Thoracic aorta (tissue), 2 donors: ENCODE measurements around the gene SLC38A5. TPM values are rescaled to one million over a fixed set of nuclear protein-coding genes. Genes with fewer than 3 reads are reported as not detected.

ENCODE experiments used
- ATAC-seq: fragments of 150-250 bp; one replicate; pipeline ENCODE4 v1.8.0; 2017; ENCODE audit warnings: low read depth; ENCODE audit not compliant: insufficient number of reproducible peaks, low FRiP score
- DNase-seq: peaks from one replicate; pipeline ENCODE4 v3.0.0-alpha.2; 2020; ENCODE audit warnings: low spot score
- H3K27ac ChIP-seq, 2 donors: fragments of 200-600 bp; sonication (generic); 1 replicate in 1 of 2; 2 replicates in 1 of 2; pipeline ENCODE4 v1.5.1; 2016; ENCODE audit warnings: mild to moderate bottlenecking in 2 of 2, moderate library complexity in 2 of 2
- H3K27me3 ChIP-seq: fragments of 200-600 bp; sonication (generic); replicated peaks from 2 replicates; pipeline ENCODE4 v1.6.0; 2016; ENCODE audit warnings: mild to moderate bottlenecking; ENCODE audit not compliant: insufficient read depth
- H3K36me3 ChIP-seq: fragments of 200-600 bp; sonication (generic); one replicate; pipeline ENCODE4 v1.5.1; 2016
- H3K4me1 ChIP-seq, 2 donors: fragments of 200-600 bp; sonication (generic); 1 replicate in 1 of 2; 2 replicates in 1 of 2; pipeline versions ENCODE4 v1.5.1 to v1.6.0; 2016; ENCODE audit warnings: low read depth in 2 of 2, mild to moderate bottlenecking in 1 of 2; ENCODE audit not compliant: control insufficient read depth in 1 of 2
- H3K4me3 ChIP-seq: fragments of 200-600 bp; sonication (generic); 2 replicates; pipeline ENCODE4 v1.5.1; 2016; ENCODE audit warnings: mild to moderate bottlenecking
- H3K9me3 ChIP-seq: fragments of 200-600 bp; sonication (generic); 2 replicates; pipeline ENCODE4 v1.5.1; 2016
- total RNA-seq, 2 donors: library from RNA; depleted of rRNA; stranded (reverse); fragments of >200 nt; gene quantifications; one replicate each; pipeline versions ENCODE4 v1.1.0 to v1.2.3, GENCODE V29; 2016
- TF ChIP-seq, protein P1 (sequence below): fragments of 200-600 bp; sonication (generic); IDR thresholded peaks from one replicate; pipeline ENCODE4 v1.5.1; 2019; ENCODE audit warnings: antibody characterized with exemption

Gene SLC38A5
- total RNA-seq, 2 donors from 2014 or later: 3.4 to 4.9 TPM

DNA sequence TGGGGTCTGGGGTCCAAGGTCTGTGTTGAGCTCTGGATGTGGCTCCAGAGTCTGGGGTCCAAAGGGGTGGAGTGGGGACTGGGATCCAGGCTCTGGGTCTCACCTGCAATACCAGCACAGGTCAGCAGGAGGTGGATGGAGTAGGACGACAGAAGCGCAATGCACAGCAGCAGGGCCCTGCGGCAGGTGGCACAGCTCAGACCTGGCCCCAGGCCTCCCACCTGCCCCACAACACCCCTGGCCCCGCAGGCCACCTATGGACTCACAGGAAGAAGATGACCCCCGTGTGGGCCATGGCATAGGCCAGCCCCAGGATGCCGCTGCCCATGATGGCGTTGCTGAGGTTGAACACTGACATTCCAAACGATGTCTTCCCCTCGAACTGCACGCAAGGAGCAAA is 3.4 kb downstream of the SLC38A5 start:
- TF ChIP-seq, protein P1, sequence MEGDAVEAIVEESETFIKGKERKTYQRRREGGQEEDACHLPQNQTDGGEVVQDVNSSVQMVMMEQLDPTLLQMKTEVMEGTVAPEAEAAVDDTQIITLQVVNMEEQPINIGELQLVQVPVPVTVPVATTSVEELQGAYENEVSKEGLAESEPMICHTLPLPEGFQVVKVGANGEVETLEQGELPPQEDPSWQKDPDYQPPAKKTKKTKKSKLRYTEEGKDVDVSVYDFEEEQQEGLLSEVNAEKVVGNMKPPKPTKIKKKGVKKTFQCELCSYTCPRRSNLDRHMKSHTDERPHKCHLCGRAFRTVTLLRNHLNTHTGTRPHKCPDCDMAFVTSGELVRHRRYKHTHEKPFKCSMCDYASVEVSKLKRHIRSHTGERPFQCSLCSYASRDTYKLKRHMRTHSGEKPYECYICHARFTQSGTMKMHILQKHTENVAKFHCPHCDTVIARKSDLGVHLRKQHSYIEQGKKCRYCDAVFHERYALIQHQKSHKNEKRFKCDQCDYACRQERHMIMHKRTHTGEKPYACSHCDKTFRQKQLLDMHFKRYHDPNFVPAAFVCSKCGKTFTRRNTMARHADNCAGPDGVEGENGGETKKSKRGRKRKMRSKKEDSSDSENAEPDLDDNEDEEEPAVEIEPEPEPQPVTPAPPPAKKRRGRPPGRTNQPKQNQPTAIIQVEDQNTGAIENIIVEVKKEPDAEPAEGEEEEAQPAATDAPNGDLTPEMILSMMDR: no peak
- ATAC-seq: no peak
- Histone ChIP-seq H3K4me1 (no peaks in the 10 kb centered on the region), H3K4me3 (no peak overlapping the region), H3K9me3 (no peaks in the 10 kb centered on the region), H3K27me3 (no peaks in the 10 kb centered on the region), H3K36me3 (no peaks in the 10 kb centered on the region), H3K27ac (no peak overlapping the region)
- DNase-seq: no peak

DNA sequence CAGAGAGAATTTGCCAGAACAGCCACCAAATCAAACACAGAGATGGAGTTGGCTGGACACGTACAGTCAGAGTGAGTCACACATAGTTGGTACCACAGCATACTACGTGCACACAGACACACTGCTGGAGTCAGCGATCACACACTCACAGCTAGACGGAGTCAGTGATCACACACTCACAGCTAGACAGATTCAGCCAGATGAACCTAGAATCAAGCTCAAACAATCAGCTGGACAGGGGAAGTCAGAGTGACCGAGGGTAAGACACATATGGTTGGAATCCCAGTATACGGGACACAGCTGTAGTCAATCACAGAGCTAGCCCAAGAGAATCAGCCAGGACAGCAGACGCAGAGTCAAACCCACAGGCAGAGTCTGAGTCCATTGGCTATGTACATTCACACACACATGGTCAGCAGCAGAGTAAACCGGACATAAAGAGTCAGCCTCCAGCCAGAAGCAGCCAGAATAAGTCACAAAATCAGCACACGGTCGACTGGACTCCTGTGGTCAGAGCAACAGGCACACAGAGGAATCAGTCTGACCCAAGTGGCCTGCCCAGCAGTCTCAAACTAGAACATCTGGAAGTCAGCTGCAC is 4.6 kb downstream of the SLC38A5 start:
- no peaks in the 10 kb centered on the region for H3K4me1 ChIP-seq
- no peak overlapping the region for H3K27ac ChIP-seq
- TF ChIP-seq, protein P1: no peak
- H3K27me3 ChIP-seq: no peaks in the 10 kb centered on the region
- ATAC-seq (no peak), DNase-seq (no peak)
- no peak overlapping the region for H3K4me3 ChIP-seq
- no peaks in the 10 kb centered on the region for H3K9me3 ChIP-seq
- H3K36me3 ChIP-seq: no peaks in the 10 kb centered on the region

DNA sequence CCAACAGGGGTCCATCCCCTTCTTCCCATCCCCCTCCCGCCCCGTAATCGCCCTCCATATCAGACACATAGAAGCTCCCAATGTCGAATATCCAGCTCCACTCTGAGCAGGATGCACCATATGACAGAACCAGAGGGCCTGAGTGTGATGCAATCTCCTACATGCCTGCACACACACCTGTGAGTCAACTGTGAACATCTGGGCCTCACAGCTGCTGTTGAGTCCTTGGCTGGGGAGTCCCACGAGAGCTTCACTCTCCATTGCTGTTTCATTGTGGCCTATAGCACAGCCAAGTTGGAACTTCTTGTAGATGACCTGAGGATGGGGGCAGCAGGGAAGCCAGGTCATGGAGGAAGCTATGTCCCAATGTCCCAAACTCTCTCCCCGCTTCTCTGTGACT is 8.2 kb downstream of the SLC38A5 start:
- no peaks in the 10 kb centered on the region for H3K36me3 ChIP-seq
- TF ChIP-seq, protein P1: no peak
- H3K9me3 ChIP-seq: no peaks in the 10 kb centered on the region
- no peak overlapping the region for H3K27ac ChIP-seq
- H3K4me3 ChIP-seq: no peak overlapping the region
- no peak for DNase-seq
- no peaks in the 10 kb centered on the region for H3K4me1 ChIP-seq
- no peaks in the 10 kb centered on the region for H3K27me3 ChIP-seq
- ATAC-seq: no peak

DNA sequence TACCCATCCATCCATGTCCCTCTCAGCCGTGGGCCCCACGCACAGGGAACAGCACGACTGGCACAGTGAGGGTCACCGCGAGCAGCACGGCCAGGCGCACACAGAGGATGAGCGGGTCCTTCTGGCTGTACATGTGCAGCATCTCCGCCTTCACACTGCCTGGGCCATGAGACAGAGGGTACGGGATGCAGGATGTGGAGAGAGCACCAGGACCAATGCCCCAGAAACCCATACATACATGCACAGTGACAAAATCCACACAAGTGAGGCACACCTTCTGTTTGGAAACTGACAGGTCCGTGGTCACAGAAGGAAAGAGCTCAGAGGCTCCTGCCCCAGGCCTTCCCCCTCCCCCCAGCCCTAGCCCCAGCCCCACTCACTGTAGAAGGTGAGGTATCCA is 9.5 kb downstream of the SLC38A5 start:
- no peak overlapping the region for H3K27ac ChIP-seq
- DNase-seq: no peak
- H3K36me3 ChIP-seq: no peaks in the 10 kb centered on the region
- no peak overlapping the region for H3K4me3 ChIP-seq
- TF ChIP-seq, protein P1: no peak
- ATAC-seq: no peak
- no peaks in the 10 kb centered on the region for H3K4me1 ChIP-seq
- no peaks in the 10 kb centered on the region for H3K27me3 ChIP-seq
- no peaks in the 10 kb centered on the region for H3K9me3 ChIP-seq

DNA sequence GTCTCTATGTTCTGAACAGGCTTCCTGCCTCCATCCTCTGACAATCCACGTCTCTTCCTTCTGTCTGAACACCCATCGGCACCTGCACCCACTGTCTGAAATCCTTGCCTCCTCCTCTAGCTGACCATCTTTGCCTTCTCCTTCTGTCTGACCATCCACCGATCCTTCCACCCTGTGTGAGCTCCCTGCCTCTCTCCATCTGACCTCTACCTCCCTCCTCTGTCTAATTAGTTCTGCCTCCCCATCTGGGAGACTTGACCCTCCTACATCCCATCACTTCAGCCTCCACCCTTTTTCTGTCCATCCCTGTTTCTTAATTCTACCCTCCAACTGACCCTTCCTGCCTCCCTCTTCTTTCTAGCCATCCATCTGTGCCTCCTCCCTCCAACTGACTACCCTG is 10.0 kb downstream of the SLC38A5 start:
- no peak for ATAC-seq

More for the DNA sequence above, 10.0 kb downstream of the SLC38A5 start:
- Histone ChIP-seq H3K27me3 (no peaks in the 10 kb centered on the region), H3K4me1 (no peaks in the 10 kb centered on the region), H3K9me3 (no peaks in the 10 kb centered on the region), H3K4me3 (no peak overlapping the region), H3K27ac (no peak overlapping the region), H3K36me3 (no peaks in the 10 kb centered on the region)
- DNase-seq: no peak
- TF ChIP-seq, protein P1: no peak
